B cell (primary cell): ENCODE results near the gene AGPAT3. TPM values are rescaled to one million over a fixed set of nuclear protein-coding genes. Genes with fewer than 3 reads are reported as not detected.

Experiments
- ATAC-seq: fragments of 200-7000 bp; cut with Tn5 transposase; one replicate; pipeline ENCODE4 v1.10.0; 2021; ENCODE audit warnings: low read depth, mild to moderate bottlenecking, moderate number of reproducible peaks, moderate library complexity
- CTCF ChIA-PET: fragments of 350-600 bp; sonication (Branson Sonifier 250); formaldehyde crosslinking; loops from one replicate; lab custom pipeline; 2021; ENCODE audit warnings: antibody characterized with exemption, inconsistent platforms; lab: Charles Lee
- POLR2A ChIA-PET: fragments of 350-600 bp; sonication (Branson Sonifier 250); formaldehyde crosslinking; loops from one replicate; lab custom pipeline; 2021; ENCODE audit warnings: antibody characterized with exemption; lab: Charles Lee
- DNase-seq: peaks from one replicate; pipeline ENCODE4 v3.0.0; 2013
- H2AFZ ChIP-seq: 2 replicates; pipeline ENCODE4 v1.6.1; 2012; ENCODE audit warnings: mild to moderate bottlenecking, low read depth, low read length; ENCODE audit not compliant: insufficient read depth, poor library complexity, severe bottlenecking
- H3K27ac ChIP-seq, 2 donors: 1 replicate in 1 of 2; 2 replicates in 1 of 2; pipeline ENCODE4 v1.5.1; 2012 to 2013; ENCODE audit warnings: low read length in 2 of 2, mild to moderate bottlenecking in 2 of 2, moderate library complexity in 1 of 2
- H3K27me3 ChIP-seq, 4 experiments: fragments of 200-600 bp in 1 of 4; sonication (generic) in 1 of 4; replicated peaks in 1 of 4; 1 replicate in 2 of 4; 2 replicates in 2 of 4; pipeline versions ENCODE4 v1.6.1 to v1.7.0; 2013 to 2016; ENCODE audit warnings: low read length in 3 of 4, mild to moderate bottlenecking in 2 of 4, mixed read lengths in 1 of 4, moderate library complexity in 1 of 4; ENCODE audit not compliant: insufficient read depth in 4 of 4, control insufficient read depth in 3 of 4; ENCODE audit errors: control extremely low read depth in 1 of 4
- H3K36me3 ChIP-seq, 2 experiments: replicated peaks in 1 of 2; 1 replicate in 1 of 2; 2 replicates in 1 of 2; pipeline versions ENCODE4 v1.6.1 to v1.7.1; 2013; ENCODE audit warnings: low read length in 1 of 2; ENCODE audit not compliant: insufficient read depth in 2 of 2, control insufficient read depth in 1 of 2; ENCODE audit errors: control extremely low read depth in 1 of 2, extremely low read depth in 1 of 2
- H3K4me1 ChIP-seq, 2 donors: fragments of 200-600 bp in 1 of 2; sonication (generic) in 1 of 2; 1 replicate in 1 of 2; 2 replicates in 1 of 2; pipeline versions ENCODE4 v1.5.1 to v1.6.1; 2013 to 2017; ENCODE audit warnings: low read length in 2 of 2; ENCODE audit not compliant: control insufficient read depth in 2 of 2, insufficient read depth in 2 of 2
- H3K4me2 ChIP-seq: replicated peaks from 2 replicates; pipeline ENCODE3; 2012; ENCODE audit warnings: mild to moderate bottlenecking, low read depth, low read length; ENCODE audit not compliant: poor library complexity, severe bottlenecking
- H3K4me3 ChIP-seq, 5 experiments: fragments of 200-600 bp in 1 of 5; sonication (generic) in 1 of 5; 1 replicate in 3 of 5; 2 replicates in 2 of 5; pipeline versions ENCODE4 v1.5.1 to v1.7.0; 2011 to 2016; ENCODE audit warnings: low read length in 4 of 5, mild to moderate bottlenecking in 4 of 5, low read depth in 2 of 5, control low read depth in 1 of 5, moderate library complexity in 1 of 5; ENCODE audit not compliant: insufficient read depth in 1 of 5; ENCODE audit errors: control extremely low read depth in 1 of 5, extremely low read depth in 1 of 5
- H3K79me2 ChIP-seq: fragments of 200-600 bp; sonication (generic); one replicate; pipeline ENCODE4 v1.6.0; 2016; ENCODE audit warnings: low read length; ENCODE audit not compliant: control insufficient read depth, insufficient read depth
- H3K9ac ChIP-seq: fragments of 200-600 bp; sonication (generic); 2 replicates; pipeline ENCODE4 v1.6.1; 2017; ENCODE audit warnings: mild to moderate bottlenecking, low read length, moderate library complexity
- H3K9me3 ChIP-seq, 3 donors: one replicate each; pipeline versions ENCODE4 v1.6.1 to v1.7.1; 2013; ENCODE audit warnings: low read length in 2 of 3; ENCODE audit not compliant: control insufficient read depth in 2 of 3, insufficient read depth in 1 of 3; ENCODE audit errors: control extremely low read depth in 1 of 3
- H4K20me1 ChIP-seq: 2 replicates; pipeline ENCODE4 v1.6.0; 2012; ENCODE audit warnings: mild to moderate bottlenecking, low read length; ENCODE audit not compliant: insufficient read depth, control insufficient read depth, poor library complexity, severe bottlenecking
- H3K27ac Mint-ChIP-seq: one replicate; pipeline ENCODE4 v1.8.0; 2021; ENCODE audit warnings: mixed read lengths
- H3K27me3 Mint-ChIP-seq: one replicate; pipeline ENCODE4 v1.8.0; 2021; ENCODE audit warnings: mixed read lengths
- H3K4me1 Mint-ChIP-seq: one replicate; pipeline ENCODE4 v1.8.0; 2021; ENCODE audit warnings: mixed read lengths
- H3K4me3 Mint-ChIP-seq: one replicate; pipeline ENCODE4 v1.8.0; 2021; ENCODE audit warnings: mixed read lengths
- H3K9me3 Mint-ChIP-seq: one replicate; pipeline ENCODE4 v1.8.0; 2022; ENCODE audit warnings: mixed read lengths; ENCODE audit not compliant: insufficient read depth
- CTCF ChIP-seq: fragments of 200-600 bp; IDR thresholded peaks from one replicate; pipeline ENCODE4 v1.8.0; 2022; ENCODE audit warnings: antibody characterized with exemption, mild to moderate bottlenecking
- EZH2 ChIP-seq: IDR thresholded peaks from 2 replicates; pipeline ENCODE4 v1.6.1; 2012; ENCODE audit warnings: borderline replicate concordance, low read depth, mild to moderate bottlenecking, moderate library complexity, low read length; ENCODE audit not compliant: insufficient read depth, poor library complexity, severe bottlenecking
- WGBS: methylation state at CpG from one replicate; pipeline ENCODE4 v1.1.5; 2013; ENCODE audit warnings: missing lambda C conversion rate; ENCODE audit not compliant: insufficient coverage; 5-methylcytosine and 5-hydroxymethylcytosine counted together
- intact Hi-C: fragments of 100-400 bp; cut with micrococcal nuclease; formaldehyde crosslinking; loops from one replicate; pipeline ENCODE4 v1.10.0; 2022
- polyA plus RNA-seq: library from polyadenylated mRNA; depleted of rRNA; stranded (reverse); fragments of >200 nt; gene quantifications from 2 replicates; pipeline ENCODE4 v1.2.3, GENCODE V29; 2012
- total RNA-seq, 2 donors: library from RNA; stranded (reverse); fragments of 120-200 nt in 1 of 2; gene quantifications; 1 replicate in 1 of 2; 2 replicates in 1 of 2; pipeline versions ENCODE4 v1.2.3 to v1.2.4, GENCODE V29; 2013 to 2022

Gene AGPAT3
- total and polyA plus RNA-seq, 2 donors (not counting 1 experiment from before 2014, with no cell fraction given) = 14.3 to 49.3 TPM

GRCh38 chr21:43926196-43926595 lies 61.2 kb downstream of the AGPAT3 start:
- Histone ChIP-seq H3K4me2 (no peak overlapping the region), H3K4me3 (no peak overlapping the region), H3K4me1 (peaks cover 0 to 13% of the 10 kb centered on the region in 2 donors), H3K36me3 (peaks cover 4 to 12% of the 10 kb centered on the region in 2 experiments), H4K20me1 (peaks cover 81% of the 10 kb centered on the region), H2AFZ (no peak overlapping the region), H3K9ac (no peak overlapping the region), H3K79me2 (peaks cover 47% of the 10 kb centered on the region), H3K27me3 (no peaks in the 10 kb centered on the region), H3K27ac (no peak overlapping the region), H3K9me3 (no peaks in the 10 kb centered on the region)
- no peaks in the 10 kb centered on the region for H3K27me3 Mint-ChIP-seq
- peaks cover 23% of the 10 kb centered on the region for H3K4me1 Mint-ChIP-seq
- H3K9me3 Mint-ChIP-seq = no peaks in the 10 kb centered on the region
- POLR2A ChIA-PET = interaction anchor here (0.6 kb wide), 1 partner anchor 212 kb away, joined by 5 read pairs; no protein-coding TSS in a partner anchor
- DNase-seq = no peak
- no peak for ATAC-seq
- intact Hi-C loops = no loop called here
- CTCF ChIA-PET = interaction anchor here (0.7 to 2.7 kb wide), 2 partner anchors 12 to 102 kb away, joined by 3 to 7 read pairs; no protein-coding TSS in a partner anchor
- no peak overlapping the region for H3K27ac Mint-ChIP-seq
- TF ChIP-seq CTCF = no peak
- TF ChIP-seq EZH2 = no peak
- 96% methylated on average over 19 of the region's 20 CpGs for WGBS
- no peak overlapping the region for H3K4me3 Mint-ChIP-seq

- Mint-ChIP-seq H3K27me3 (no peaks in the 10 kb centered on the region), H3K4me3 (no peak overlapping the region), H3K4me1 (peaks cover 13% of the 10 kb centered on the region), H3K9me3 (no peaks in the 10 kb centered on the region), H3K27ac (no peak overlapping the region)
- no peak for TF ChIP-seq CTCF
- no peak for TF ChIP-seq EZH2
- Histone ChIP-seq H3K27ac (no peak overlapping the region), H3K36me3 (peaks cover 4 to 12% of the 10 kb centered on the region in 2 experiments), H3K4me1 (no peaks in the 10 kb centered on the region), H4K20me1 (peaks cover 79% of the 10 kb centered on the region), H3K9ac (no peak overlapping the region), H3K4me3 (no peak overlapping the region), H3K9me3 (no peaks in the 10 kb centered on the region), H3K79me2 (peaks cover 45% of the 10 kb centered on the region), H2AFZ (no peak overlapping the region), H3K4me2 (no peak overlapping the region), H3K27me3 (no peaks in the 10 kb centered on the region)
- POLR2A ChIA-PET = no interaction called here
- CTCF ChIA-PET = no interaction called here
- ATAC-seq = no peak
- DNase-seq = no peak
- WGBS = 97% methylated on average over 15 of the region's 17 CpGs
- intact Hi-C loops = no loop called here
These were observed 62.7 kb downstream of the AGPAT3 start for GRCh38 chr21:43927591-43928221.
